Muscle of back (tissue), 11 donors: ENCODE results near the gene CHAC1. TPM values are rescaled to one million over a fixed set of nuclear protein-coding genes. Genes with fewer than 3 reads are reported as not detected.

Source experiments
- DNase-seq, 3 donors: peaks; one replicate each; pipeline versions ENCODE4 v3.0.0 to v3.0.0-alpha.2; 2013
- polyA plus RNA-seq, 10 donors: library from polyadenylated mRNA; unstranded; fragments of 120-200 nt; gene quantifications; one replicate each; pipeline ENCODE4 v1.2.1, GENCODE V29; 2013; ENCODE audit not compliant: insufficient read length in 10 of 10

CHAC1 gene
- polyA plus RNA-seq, 10 donors, result 1.3 to 6.5 (median 3.1) TPM

- no peak for DNase-seq
Measured at GRCh38 chr15:40984406-40984805, 31.1 kb downstream of the CHAC1 start.

- DNase-seq, result peak in 1 of 3 donors; percentile 54
Measured at GRCh38 chr15:40984964-40985363, 31.7 kb downstream of the CHAC1 start.

GRCh38 chr15:40985541-40986330, 32.5 kb downstream of the CHAC1 start:
- peak in 2 of 3 donors; percentile 27 to 66 for DNase-seq

GRCh38 chr15:40986820-40987219, 33.5 kb downstream of the CHAC1 start:
- no peak for DNase-seq

- DNase-seq, result no peak
Measured at GRCh38 chr15:40988156-40988555, 34.9 kb downstream of the CHAC1 start.

- no peak for DNase-seq
Measured at GRCh38 chr15:40990080-40990479, 36.8 kb downstream of the CHAC1 start.

GRCh38 chr15:40990789-40991188, 37.5 kb downstream of the CHAC1 start:
- DNase-seq, result no peak

- DNase-seq, result no peak
Measured at GRCh38 chr15:40991355-40991754, 38.1 kb downstream of the CHAC1 start.

- peak in 1 of 3 donors; percentile 41 for DNase-seq
Measured at GRCh38 chr15:40992241-40992741, 39.0 kb downstream of the CHAC1 start.

- DNase-seq, result no peak
Measured at GRCh38 chr15:40992825-40993224, 39.6 kb downstream of the CHAC1 start.

GRCh38 chr15:40995656-40996055, 42.4 kb downstream of the CHAC1 start:
- DNase-seq, result no peak

- no peak for DNase-seq
Measured at GRCh38 chr15:40999190-40999589, 45.9 kb downstream of the CHAC1 start.

GRCh38 chr15:41001524-41002214, 48.4 kb downstream of the CHAC1 start:
- no peak for DNase-seq

- DNase-seq, result no peak
Measured at GRCh38 chr15:41004490-41004889, 51.2 kb downstream of the CHAC1 start.

Other genes starting within 250 kb of the CHAC1 start
- gene RMDN3, start 198.2 kb upstream of the CHAC1 start, polyA plus RNA-seq, result 10 to 100 TPM; 17.4 to 26.7 (median 22.2) TPM
- 1 to 10 TPM; 1.3 to 7.9 (median 4.7) TPM for gene GCHFR, start 189.4 kb upstream of the CHAC1 start, polyA plus RNA-seq
- gene C15orf62, start 183.5 kb upstream of the CHAC1 start, polyA plus RNA-seq, result 1 to 10 TPM in 6 of 10 donors, under 1 TPM in 4; 0.68 to 2.4 (median 1.3) TPM
- 10 to 100 TPM; 13.6 to 21.1 (median 18.1) TPM for gene ZFYVE19, start 146.4 kb upstream of the CHAC1 start, polyA plus RNA-seq
- gene DNAJC17, start 146.0 kb upstream of the CHAC1 start, polyA plus RNA-seq, result 10 to 100 TPM; 19.4 to 29.1 (median 23.7) TPM
- not detected for gene PPP1R14D, start 124.8 kb upstream of the CHAC1 start, polyA plus RNA-seq
- gene SPINT1, start 109.4 kb upstream of the CHAC1 start, polyA plus RNA-seq, result 10 to 100 TPM in 2 of 10 donors, 1 to 10 TPM in 1, under 1 TPM in 7; 0.24 to 11.2 (median 0.58) TPM
- 1 to 10 TPM in 2 of 10 donors, under 1 TPM in 8; 0.12 to 4.4 (median 0.24) TPM for gene RHOV, start 79.2 kb upstream of the CHAC1 start, polyA plus RNA-seq
- 10 to 100 TPM in 4 of 10 donors, 1 to 10 TPM in 6; 7.8 to 12.4 (median 9.3) TPM for gene VPS18, start 59.0 kb upstream of the CHAC1 start, polyA plus RNA-seq
- 10 to 100 TPM in 8 of 10 donors, 1 to 10 TPM in 2; 9.7 to 19.0 (median 11.6) TPM for gene DLL4, start 24.1 kb upstream of the CHAC1 start, polyA plus RNA-seq
- 10 to 100 TPM; 11.9 to 19.0 (median 14.7) TPM for gene INO80, start 162.8 kb downstream of the CHAC1 start, polyA plus RNA-seq